OCI-LY1 (cell line): Measurements from ENCODE around the gene GLTPD2.

ENCODE experiments used
- EZH2 ChIP-seq: fragments of 200-600 bp; sonication (generic), shearing (Covaris generic); IDR thresholded peaks from 2 replicates; pipeline ENCODE4 v1.8.0; 2017; ENCODE audit warnings: borderline replicate concordance, mixed run types, mild to moderate bottlenecking, antibody characterized with exemption, low read length, moderate library complexity, mixed read lengths
- TF ChIP-seq, protein P1 (sequence below): fragments of 200-600 bp; sonication (generic), shearing (Covaris generic); IDR thresholded peaks from 2 replicates; pipeline ENCODE4 v1.5.1; 2017; ENCODE audit warnings: mild to moderate bottlenecking, antibody characterized with exemption, low read length, moderate library complexity, mixed read lengths

DNA sequence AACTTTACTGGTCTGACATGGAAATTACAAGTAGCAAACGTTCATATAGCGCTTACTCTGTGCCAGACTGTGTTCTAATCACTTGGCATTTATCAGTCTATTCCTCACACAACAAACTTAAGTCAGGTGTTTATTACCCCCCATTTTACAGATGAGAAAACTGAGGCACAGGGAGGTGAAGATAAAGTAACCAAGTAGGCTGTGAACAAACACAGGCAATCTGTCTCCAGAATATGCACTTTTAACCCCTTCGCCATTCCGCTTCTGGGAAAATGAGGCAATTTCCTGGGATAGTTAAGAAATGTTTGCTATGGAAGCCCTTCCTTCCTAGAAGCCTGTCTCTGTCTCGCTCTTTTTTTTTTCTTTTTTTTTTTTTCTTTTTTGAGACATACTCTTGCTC, 36.8 kb upstream of the GLTPD2 start:
- TF ChIP-seq, protein P1, sequence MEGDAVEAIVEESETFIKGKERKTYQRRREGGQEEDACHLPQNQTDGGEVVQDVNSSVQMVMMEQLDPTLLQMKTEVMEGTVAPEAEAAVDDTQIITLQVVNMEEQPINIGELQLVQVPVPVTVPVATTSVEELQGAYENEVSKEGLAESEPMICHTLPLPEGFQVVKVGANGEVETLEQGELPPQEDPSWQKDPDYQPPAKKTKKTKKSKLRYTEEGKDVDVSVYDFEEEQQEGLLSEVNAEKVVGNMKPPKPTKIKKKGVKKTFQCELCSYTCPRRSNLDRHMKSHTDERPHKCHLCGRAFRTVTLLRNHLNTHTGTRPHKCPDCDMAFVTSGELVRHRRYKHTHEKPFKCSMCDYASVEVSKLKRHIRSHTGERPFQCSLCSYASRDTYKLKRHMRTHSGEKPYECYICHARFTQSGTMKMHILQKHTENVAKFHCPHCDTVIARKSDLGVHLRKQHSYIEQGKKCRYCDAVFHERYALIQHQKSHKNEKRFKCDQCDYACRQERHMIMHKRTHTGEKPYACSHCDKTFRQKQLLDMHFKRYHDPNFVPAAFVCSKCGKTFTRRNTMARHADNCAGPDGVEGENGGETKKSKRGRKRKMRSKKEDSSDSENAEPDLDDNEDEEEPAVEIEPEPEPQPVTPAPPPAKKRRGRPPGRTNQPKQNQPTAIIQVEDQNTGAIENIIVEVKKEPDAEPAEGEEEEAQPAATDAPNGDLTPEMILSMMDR = no peak
- TF ChIP-seq EZH2 = no peak
